ENCODE data around the gene PRKCZ. TPM values are rescaled to one million over a fixed set of nuclear protein-coding genes. Genes with fewer than 3 reads are reported as not detected.

PRKCZ gene
- total and polyA plus RNA-seq, 9 of the 15 experiments (the other 6 are each of a cell fraction or from before 2014, with no cell fraction given), result 0.07 to 3.1 (median 1.3) TPM

- Histone ChIP-seq H3K4me1 (replicated peaks in 1 of 2; ENCODE audit: control insufficient read depth in 2 of 2, insufficient read depth in 2 of 2, low read length in 2 of 2) (peaks cover 0 to 15% of the 10 kb centered on the region in 2 experiments; a peak in 2 of 5 replicates), H3K4me3 (no peak overlapping the region), H2AFZ (ENCODE audit: low read depth, low read length) (no peak overlapping the region), H3K9ac (ENCODE audit: insufficient read depth in 1 of 2, low read depth in 2 of 2, low read length in 2 of 2) (no peak overlapping the region), H3K27ac (ENCODE audit: extremely low read depth, low read depth, low read length) (no peak overlapping the region), H3K27me3 (ENCODE audit: control insufficient read depth in 2 of 2, insufficient read depth in 2 of 2, low read length in 2 of 2) (peaks cover 81 to 94% of the 10 kb centered on the region in 2 experiments), H3K9me3 (replicated peaks; ENCODE audit: control insufficient read depth, insufficient read depth, low read depth, low read length) (no peaks in the 10 kb centered on the region), H3K36me3 (ENCODE audit: control insufficient read depth, insufficient read depth, low read length) (no peaks in the 10 kb centered on the region), H3K9me1 (ENCODE audit: control insufficient read depth, insufficient read depth, low read length) (no peaks in the 10 kb centered on the region), H3K79me2 (ENCODE audit: control insufficient read depth, insufficient read depth, low read length) (no peaks in the 10 kb centered on the region), H4K20me1 (replicated peaks; ENCODE audit: control insufficient read depth, insufficient read depth, low read length) (peaks cover 26% of the 10 kb centered on the region; the same call in 1 of the 2 replicates), H3K4me2 (ENCODE audit: insufficient read depth, low read length) (no peak overlapping the region)
- DNase-seq (ENCODE audit: extremely low read depth in 1 of 4, low spot score in 3 of 4), result no peak
- TF ChIP-seq SIN3B (IDR thresholded peaks at IDR 0.05; ENCODE audit: low read depth) (no peak), NCOA6 (IDR thresholded peaks at IDR 0.05) (no peak), SAFB2 (IDR thresholded peaks at IDR 0.05; ENCODE audit: borderline replicate concordance, low read depth, low read length, severe bottlenecking) (no peak), FOXJ2 (tag; IDR thresholded peaks at IDR 0.05) (no peak), ZFP36 (IDR thresholded peaks at IDR 0.05; ENCODE audit: low read depth, low read length, partially characterized antibody) (no peak), SMARCE1 (IDR thresholded peaks at IDR 0.05) (no peak), THAP7 (CRISPR knock-in tag; IDR thresholded peaks at IDR 0.05) (no peak), CLOCK (CRISPR knock-in tag; IDR thresholded peaks at IDR 0.05; ENCODE audit: borderline replicate concordance) (no peak), PRPF4 (IDR thresholded peaks at IDR 0.05; ENCODE audit: insufficient read depth, low read depth, low read length, poor library complexity, severe bottlenecking) (no peak), HNRNPUL1 (IDR thresholded peaks at IDR 0.05; ENCODE audit: low read length) (no peak), ZNF24 (IDR thresholded peaks at IDR 0.05) (no peak), MXI1 (IDR thresholded peaks at IDR 0.05; ENCODE audit: low read depth, low read length) (no peak), RFX7 (CRISPR knock-in tag; IDR thresholded peaks at IDR 0.05) (no peak), NUFIP1 (IDR thresholded peaks at IDR 0.05; ENCODE audit: partially characterized antibody) (no peak), CAMTA2 (CRISPR knock-in tag; conservative IDR thresholded peaks at IDR 0.05) (no peak), PHB (CRISPR knock-in tag; IDR thresholded peaks at IDR 0.05) (no peak), CHCHD3 (CRISPR knock-in tag; IDR thresholded peaks at IDR 0.05) (no peak)
- TF ChIP-seq, protein P1, sequence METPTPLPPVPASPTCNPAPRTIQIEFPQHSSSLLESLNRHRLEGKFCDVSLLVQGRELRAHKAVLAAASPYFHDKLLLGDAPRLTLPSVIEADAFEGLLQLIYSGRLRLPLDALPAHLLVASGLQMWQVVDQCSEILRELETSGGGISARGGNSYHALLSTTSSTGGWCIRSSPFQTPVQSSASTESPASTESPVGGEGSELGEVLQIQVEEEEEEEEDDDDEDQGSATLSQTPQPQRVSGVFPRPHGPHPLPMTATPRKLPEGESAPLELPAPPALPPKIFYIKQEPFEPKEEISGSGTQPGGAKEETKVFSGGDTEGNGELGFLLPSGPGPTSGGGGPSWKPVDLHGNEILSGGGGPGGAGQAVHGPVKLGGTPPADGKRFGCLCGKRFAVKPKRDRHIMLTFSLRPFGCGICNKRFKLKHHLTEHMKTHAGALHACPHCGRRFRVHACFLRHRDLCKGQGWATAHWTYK (CRISPR knock-in tag; IDR thresholded peaks at IDR 0.05), result no peak
- in situ Hi-C loops (cut with MboI) (no loop called here), intact Hi-C loops (cut with micrococcal nuclease) (no loop called here)
- ATAC-seq, result no peak
- FAIRE-seq, result no peak
- BruUV-seq (replicated peaks), result no TSS peak
- 29% methylated on average over 30 of the region's 48 CpGs for WGBS (ENCODE audit: insufficient coverage, low coverage, missing lambda C conversion rate)
- POLR2A ChIA-PET, result interaction anchor here (0.8 kb wide), 1 partner anchor 12 kb away, joined by 4 read pairs; no protein-coding TSS in a partner anchor
- CTCF ChIA-PET (ENCODE audit: low intra/inter-chr PET ratio), result no interaction called here
Measured at GRCh38 chr1:2018217-2019171, 31.7 kb upstream of the PRKCZ start.
